SH-SY5Y (cell line): ENCODE data around the gene TRMT11.

Source experiments
- GATA2 ChIP-seq: IDR thresholded peaks from 2 replicates; pipeline ENCODE4 v1.6.1; 2011; ENCODE audit warnings: mild to moderate bottlenecking, low read depth, low read length
- GATA3 ChIP-seq: IDR thresholded peaks from 2 replicates; pipeline ENCODE4 v1.6.1; 2011; ENCODE audit warnings: low read depth, mild to moderate bottlenecking, low read length, moderate library complexity

DNA sequence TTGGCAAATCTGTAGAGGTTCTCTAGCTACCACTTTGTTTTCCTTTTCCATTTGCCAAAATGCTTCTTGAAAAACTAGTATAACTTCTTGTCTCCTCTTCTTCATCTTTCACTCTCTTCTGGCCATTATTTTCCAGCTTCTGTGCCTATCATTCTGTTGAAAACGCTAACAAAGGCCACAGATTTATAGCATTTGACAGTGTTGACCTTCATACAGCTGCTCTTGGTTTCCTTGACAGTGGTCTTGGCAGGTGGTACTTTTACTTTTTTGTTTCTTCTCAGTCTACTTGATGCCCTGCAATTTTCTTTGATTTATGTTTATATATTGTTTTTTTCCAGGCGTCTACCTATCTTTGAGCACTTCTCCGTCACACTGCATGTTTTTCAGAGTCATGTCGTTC lies 23.7 kb downstream of the TRMT11 start:
- TF ChIP-seq GATA2 (no peak), GATA3 (no peak)
